GM12872 (cell line): ENCODE measurements around the gene MRPL4.

Source experiments
- CTCF ChIP-seq: IDR thresholded peaks from 3 replicates; pipeline ENCODE4 v1.5.1; 2011; ENCODE audit warnings: low read depth, mild to moderate bottlenecking, low read length, moderate library complexity; ENCODE audit not compliant: insufficient read depth

Gene MRPL4

GRCh38 chr19:10258080-10258710 is 6.2 kb downstream of the MRPL4 start:
- no peak for TF ChIP-seq CTCF

GRCh38 chr19:10259162-10259905 is 7.3 kb downstream of the MRPL4 start:
- peak; percentile 86 for TF ChIP-seq CTCF

GRCh38 chr19:10260141-10260584 is 8.1 kb downstream of the MRPL4 start:
- no peak for TF ChIP-seq CTCF

- TF ChIP-seq CTCF = no peak
These were observed 10.8 kb downstream of the MRPL4 start for GRCh38 chr19:10262771-10263170.

- TF ChIP-seq CTCF = no peak
These were observed 14.7 kb downstream of the MRPL4 start for GRCh38 chr19:10266706-10267105.

GRCh38 chr19:10268071-10268470 is 16.1 kb downstream of the MRPL4 start:
- no peak for TF ChIP-seq CTCF

- TF ChIP-seq CTCF = peak; percentile 94
These were observed 17.5 kb downstream of the MRPL4 start for GRCh38 chr19:10269333-10270179.
